WERI-Rb-1 (cell line): Measurements from ENCODE around the gene SGSM2.

ENCODE experiments used
- DNase-seq: peaks from one replicate; pipeline ENCODE4 v3.0.0-alpha.2; 2020
- H3K27ac ChIP-seq: fragments of 250-450 bp; sonication (Bioruptor Pico); 2 replicates; pipeline ENCODE4 v1.5.1; 2020; ENCODE audit warnings: mild to moderate bottlenecking, moderate library complexity
- H3K27me3 ChIP-seq: fragments of 250-450 bp; sonication (Bioruptor Pico); 2 replicates; pipeline ENCODE4 v1.5.1; 2021; ENCODE audit warnings: mild to moderate bottlenecking, low read depth, moderate library complexity; ENCODE audit not compliant: insufficient read depth, severe bottlenecking
- H3K36me3 ChIP-seq: fragments of 250-450 bp; sonication (Bioruptor Pico); 2 replicates; pipeline ENCODE4 v1.5.1; 2020; ENCODE audit warnings: mild to moderate bottlenecking, moderate library complexity
- H3K4me3 ChIP-seq: 2 replicates; pipeline ENCODE4 v1.5.1; 2011; ENCODE audit warnings: low read depth, mild to moderate bottlenecking, control low read depth, low read length
- H3K9me3 ChIP-seq: fragments of 250-450 bp; sonication (Bioruptor Pico); 2 replicates; pipeline ENCODE4 v1.5.1; 2021; ENCODE audit warnings: mild to moderate bottlenecking, moderate library complexity; ENCODE audit not compliant: severe bottlenecking
- TF ChIP-seq, protein P1 (sequence below): IDR thresholded peaks from 2 replicates; pipeline ENCODE4 v1.5.1; 2011; ENCODE audit warnings: low read depth, mild to moderate bottlenecking, control low read depth, inconsistent platforms, low read length

The SGSM2 gene

DNA sequence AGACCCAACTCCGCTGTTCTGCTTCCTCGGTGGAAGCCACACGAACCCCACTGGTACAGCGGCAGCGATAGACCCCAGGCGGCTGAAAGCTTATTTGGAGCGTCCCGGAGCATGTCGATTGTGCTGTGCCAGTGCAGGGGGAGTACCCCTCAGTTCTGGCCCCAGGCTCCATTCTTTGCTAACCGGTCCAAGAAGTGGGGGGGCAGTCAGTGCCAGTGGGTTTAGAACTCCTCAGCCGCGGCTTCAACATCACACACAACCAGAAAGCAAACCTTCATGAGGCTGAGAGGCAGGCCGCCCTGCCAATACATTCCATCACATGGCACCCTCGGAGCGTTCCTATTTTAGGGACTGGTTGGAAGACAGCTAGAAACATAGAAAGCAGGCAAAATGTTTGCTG, 65.2 kb downstream of the SGSM2 start:
- no peaks in the 10 kb centered on the region for H3K27me3 ChIP-seq
- TF ChIP-seq, protein P1, sequence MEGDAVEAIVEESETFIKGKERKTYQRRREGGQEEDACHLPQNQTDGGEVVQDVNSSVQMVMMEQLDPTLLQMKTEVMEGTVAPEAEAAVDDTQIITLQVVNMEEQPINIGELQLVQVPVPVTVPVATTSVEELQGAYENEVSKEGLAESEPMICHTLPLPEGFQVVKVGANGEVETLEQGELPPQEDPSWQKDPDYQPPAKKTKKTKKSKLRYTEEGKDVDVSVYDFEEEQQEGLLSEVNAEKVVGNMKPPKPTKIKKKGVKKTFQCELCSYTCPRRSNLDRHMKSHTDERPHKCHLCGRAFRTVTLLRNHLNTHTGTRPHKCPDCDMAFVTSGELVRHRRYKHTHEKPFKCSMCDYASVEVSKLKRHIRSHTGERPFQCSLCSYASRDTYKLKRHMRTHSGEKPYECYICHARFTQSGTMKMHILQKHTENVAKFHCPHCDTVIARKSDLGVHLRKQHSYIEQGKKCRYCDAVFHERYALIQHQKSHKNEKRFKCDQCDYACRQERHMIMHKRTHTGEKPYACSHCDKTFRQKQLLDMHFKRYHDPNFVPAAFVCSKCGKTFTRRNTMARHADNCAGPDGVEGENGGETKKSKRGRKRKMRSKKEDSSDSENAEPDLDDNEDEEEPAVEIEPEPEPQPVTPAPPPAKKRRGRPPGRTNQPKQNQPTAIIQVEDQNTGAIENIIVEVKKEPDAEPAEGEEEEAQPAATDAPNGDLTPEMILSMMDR = no peak
- peak; percentile 15 for DNase-seq
- H3K9me3 ChIP-seq = no peaks in the 10 kb centered on the region
- peak overlapping the region; percentile 43 for H3K4me3 ChIP-seq
- peak overlapping the region; percentile 70 for H3K27ac ChIP-seq
- H3K36me3 ChIP-seq = peaks cover 6% of the 10 kb centered on the region

DNA sequence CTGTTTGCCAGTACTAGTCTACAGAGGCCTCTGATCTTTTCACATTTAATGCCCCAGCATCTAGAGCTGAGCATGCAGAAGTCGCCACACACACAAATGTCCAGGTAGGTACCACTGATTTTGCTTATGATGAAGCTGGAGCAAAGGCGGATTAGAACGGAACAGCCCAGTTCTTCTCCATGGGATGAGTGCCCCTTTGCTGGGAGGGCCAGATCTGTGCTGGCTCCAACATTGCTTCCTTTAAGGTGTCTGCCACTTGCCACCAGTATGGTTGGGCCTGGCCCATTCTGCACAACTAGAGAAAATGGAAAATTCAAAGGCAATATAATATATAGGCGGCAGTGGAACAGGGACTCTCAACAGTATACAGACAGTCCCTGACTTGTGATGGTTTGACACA, 65.7 kb downstream of the SGSM2 start:
- H3K36me3 ChIP-seq = peaks cover 6% of the 10 kb centered on the region
- no peaks in the 10 kb centered on the region for H3K9me3 ChIP-seq
- H3K27me3 ChIP-seq = no peaks in the 10 kb centered on the region
- peak overlapping the region; percentile 43; the same call in 1 of the 2 replicates for H3K4me3 ChIP-seq
- peak overlapping the region; percentile 70 for H3K27ac ChIP-seq
- TF ChIP-seq, protein P1 = no peak
- peak; percentile 8 for DNase-seq

DNA sequence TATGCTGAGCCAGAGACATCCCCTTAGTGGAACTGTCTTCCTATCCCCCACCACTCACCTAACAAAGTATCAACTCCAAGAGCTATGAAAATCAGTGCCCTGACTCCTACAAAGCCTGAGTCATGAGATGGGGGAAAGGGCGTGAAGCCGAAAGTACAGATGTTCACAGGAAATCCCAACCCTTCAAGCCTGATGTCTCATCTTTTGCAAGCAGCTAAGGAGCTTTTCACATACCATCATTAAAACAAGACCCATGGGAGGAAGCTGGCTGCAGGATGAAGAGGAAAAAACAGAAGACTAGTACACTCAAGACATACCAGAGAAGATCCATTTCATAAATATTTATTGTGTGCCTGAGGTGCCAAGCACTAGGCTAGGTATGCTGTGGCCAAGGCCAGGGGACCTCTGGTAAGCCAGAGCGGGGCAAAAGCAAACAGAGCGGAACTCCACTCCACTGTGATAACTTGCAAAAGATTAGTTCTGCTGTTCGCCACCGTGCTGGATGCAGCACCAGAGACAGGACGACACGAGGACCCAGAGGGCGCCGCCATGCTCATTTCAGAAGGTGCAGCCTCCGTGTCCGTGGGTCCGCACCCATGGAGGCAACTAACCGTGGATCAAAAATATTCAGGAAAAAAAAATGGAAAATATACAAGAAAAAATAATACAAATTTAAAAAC, 68.1 kb downstream of the SGSM2 start:
- Histone ChIP-seq H3K36me3 (peaks cover 8% of the 10 kb centered on the region), H3K4me3 (no peak overlapping the region), H3K27ac (no peak overlapping the region), H3K9me3 (no peaks in the 10 kb centered on the region), H3K27me3 (no peaks in the 10 kb centered on the region)
- TF ChIP-seq, protein P1 = no peak
- DNase-seq = no peak

DNA sequence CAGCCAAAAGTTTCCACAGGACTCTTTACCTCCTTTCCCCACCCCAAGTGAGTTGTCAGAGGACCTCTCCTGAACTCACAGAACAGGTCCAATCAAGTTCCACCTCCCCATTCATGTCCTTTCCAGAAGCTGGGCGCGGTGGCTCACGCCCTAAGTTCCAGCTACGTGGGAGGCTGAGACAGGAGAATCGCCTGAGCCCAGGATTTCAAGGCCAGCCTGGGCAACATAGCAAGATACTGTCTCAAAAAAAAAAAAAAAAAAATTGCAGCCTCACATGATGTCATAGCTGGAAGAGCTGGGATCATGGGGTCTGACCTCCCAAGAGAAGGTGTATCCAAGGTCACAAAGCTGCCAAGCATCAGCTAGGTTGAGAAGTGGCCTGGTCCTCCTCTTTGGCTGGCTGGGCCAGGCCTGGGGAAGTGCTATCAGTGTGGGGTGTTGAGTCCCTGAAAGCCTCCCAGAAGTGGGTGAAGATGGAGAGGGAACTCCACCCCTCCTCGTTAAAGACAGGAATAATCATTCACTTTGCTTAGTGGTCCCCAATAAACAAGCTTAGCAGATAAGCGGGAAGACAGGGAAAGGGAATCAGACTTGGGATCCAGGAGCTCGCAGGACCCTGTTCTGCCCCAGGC, 69.1 kb downstream of the SGSM2 start:
- no peak for DNase-seq
- Histone ChIP-seq H3K36me3 (peaks cover 17% of the 10 kb centered on the region), H3K9me3 (no peaks in the 10 kb centered on the region), H3K27me3 (no peaks in the 10 kb centered on the region), H3K27ac (no peak overlapping the region), H3K4me3 (no peak overlapping the region)
- TF ChIP-seq, protein P1 = no peak

DNA sequence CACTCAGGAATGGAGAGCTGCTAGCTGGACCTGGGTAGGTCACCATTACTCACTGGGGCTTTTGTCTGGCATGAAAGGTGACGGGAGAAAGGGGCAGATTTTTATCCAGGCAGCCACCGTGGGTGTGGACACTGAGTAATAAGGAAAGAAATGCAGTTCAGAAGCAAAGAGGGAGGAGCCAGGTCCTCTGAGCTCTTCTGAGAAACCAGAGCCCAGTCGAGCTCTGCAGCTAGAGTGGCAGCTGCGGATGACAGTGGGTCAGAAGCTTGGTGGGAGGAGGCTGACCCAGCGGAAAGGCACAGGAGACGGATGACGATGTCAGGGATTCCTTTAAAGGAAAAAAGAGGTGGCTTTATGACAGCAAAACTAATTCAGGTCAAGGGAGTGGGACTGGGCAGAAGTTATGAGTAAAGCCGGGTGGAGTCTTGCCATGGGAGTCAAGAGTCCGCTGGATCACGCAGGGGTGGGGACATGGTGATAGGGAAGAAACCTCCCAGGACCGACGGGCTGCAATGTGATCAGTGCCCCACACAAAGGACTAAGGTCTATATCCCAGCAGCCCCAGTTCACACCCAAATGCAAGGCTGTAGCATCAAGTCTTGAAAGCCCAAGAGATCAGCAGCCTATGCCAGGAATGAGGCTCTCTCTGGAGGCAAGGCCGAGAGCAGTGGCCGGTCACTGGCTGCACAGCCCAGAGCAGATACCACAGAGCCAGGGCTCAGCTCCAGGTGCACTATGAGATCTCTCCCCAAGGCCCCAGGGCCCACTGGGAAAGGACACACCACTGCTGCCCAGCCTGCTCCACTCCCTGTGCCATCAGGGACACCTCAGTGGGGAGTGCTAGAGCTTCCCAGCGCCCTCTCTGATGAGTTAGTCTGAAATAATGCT, 69.8 kb downstream of the SGSM2 start:
- no peak for DNase-seq

More for the DNA sequence above, 69.8 kb downstream of the SGSM2 start:
- Histone ChIP-seq H3K36me3 (peaks cover 17% of the 10 kb centered on the region), H3K27ac (peak overlapping the region; percentile 31; the same call in 1 of the 2 replicates), H3K4me3 (no peak overlapping the region), H3K27me3 (no peaks in the 10 kb centered on the region), H3K9me3 (no peaks in the 10 kb centered on the region)
- TF ChIP-seq, protein P1 = no peak
